ENCODE measurements around the gene PACSIN1. TPM values are rescaled to one million over a fixed set of nuclear protein-coding genes. Genes with fewer than 3 reads are reported as not detected.

Gene PACSIN1
- total and polyA plus RNA-seq, 2 of the 4 experiments (the other 2 are of a cell fraction), result 0.02 TPM; not detected in 1

DNA sequence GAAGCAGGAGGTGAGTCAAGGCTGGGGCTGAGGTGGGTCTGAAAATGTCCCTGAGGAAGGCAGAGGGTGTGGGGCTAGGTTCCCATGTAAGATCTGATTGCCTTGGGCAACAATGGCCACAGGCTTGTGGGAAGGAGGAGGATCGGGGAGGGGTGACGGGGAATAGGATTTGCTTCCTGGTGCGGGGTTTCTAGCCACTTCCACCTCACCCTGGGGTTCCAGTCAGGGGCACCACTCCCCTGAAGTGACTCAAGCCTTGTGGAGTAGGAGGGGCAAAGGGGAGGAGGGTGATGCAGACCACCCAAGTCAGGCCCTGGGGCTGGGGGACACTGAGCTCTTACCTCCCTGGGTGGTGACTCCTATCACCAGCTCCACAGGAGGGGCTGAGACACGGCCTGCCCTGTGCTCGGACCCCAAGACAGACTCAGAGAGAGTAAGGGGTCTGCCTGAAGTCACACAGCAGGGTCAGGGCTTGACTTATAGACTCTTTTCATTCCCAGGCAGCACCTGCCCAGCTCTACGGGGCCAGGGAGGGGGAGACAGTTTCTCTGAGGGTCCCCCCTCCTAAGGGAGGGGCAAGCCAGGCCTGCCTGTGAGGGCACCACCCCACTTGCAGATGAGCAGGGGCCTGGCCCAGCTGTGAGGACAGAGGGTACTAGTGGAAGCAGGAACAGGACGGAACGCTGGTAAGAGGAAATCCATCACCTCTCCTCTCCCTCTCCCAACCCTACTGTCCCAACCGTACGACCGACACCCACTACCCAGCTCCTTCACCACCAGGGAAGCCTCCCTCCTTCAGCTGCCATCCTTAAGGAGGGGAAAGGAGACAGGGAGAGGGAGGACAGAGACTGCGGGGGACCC, 102.7 kb downstream of the PACSIN1 start (continued):
- no peak for TF ChIP-seq NFE2L2 (IDR thresholded peaks at IDR 0.05; ENCODE audit: low read depth, low read length)

DNA sequence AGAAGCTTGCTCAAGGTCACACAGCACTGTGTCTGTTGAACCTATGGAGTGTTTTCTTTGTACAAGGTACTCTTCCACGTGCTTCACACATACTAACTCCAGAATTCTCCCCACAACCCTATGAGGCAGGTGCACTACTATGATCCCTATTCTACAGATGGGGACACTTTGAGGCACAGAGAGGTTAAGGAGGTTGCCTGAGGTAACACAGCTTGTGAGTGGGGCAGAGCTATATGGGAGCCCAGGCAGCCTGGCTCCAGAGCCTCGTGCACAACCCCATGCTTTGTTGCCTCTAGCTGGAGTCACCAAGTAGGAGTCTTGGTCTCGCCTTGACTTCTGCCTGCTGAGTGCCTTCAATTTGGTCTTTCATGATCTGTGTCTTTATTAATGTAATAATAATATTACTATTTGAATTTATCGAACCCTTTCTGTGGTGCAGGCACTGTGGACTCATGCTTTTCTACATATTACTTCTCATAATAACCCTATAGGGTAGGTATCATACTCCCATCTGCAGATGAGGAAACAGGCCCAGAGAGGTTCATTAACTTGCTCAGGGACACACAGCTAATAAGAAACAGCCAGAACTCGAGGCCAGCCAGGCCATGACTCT, 103.6 kb downstream of the PACSIN1 start:
- H2BK5ac ChIP-seq (ENCODE audit: low read depth, low read length, poor library complexity, severe bottlenecking), result no peak overlapping the region
- no peak overlapping the region for H4K91ac ChIP-seq (ENCODE audit: insufficient read depth, low read depth, low read length)
- H3K4me2 ChIP-seq (ENCODE audit: low read depth, low read length), result no peak overlapping the region
- H3K27me3 ChIP-seq (ENCODE audit: control insufficient read depth, insufficient read depth, low read length), result peaks cover 2% of the 10 kb centered on the region; the same call in 1 of the 2 replicates
- no peak overlapping the region for H2AFZ ChIP-seq (replicated peaks; ENCODE audit: low read length, poor library complexity)
- DNase-seq (no peak), ATAC-seq (ENCODE audit: low read depth) (no peak)
- H3K9me3 ChIP-seq (ENCODE audit: control insufficient read depth, insufficient read depth, low read length), result no peaks in the 10 kb centered on the region
- no peak overlapping the region for H3K56ac ChIP-seq (ENCODE audit: extremely low read depth, insufficient read depth, low read length)
- H4K20me1 ChIP-seq (ENCODE audit: insufficient read depth, low read length), result no peaks in the 10 kb centered on the region
- no peak overlapping the region for H3K23ac ChIP-seq (ENCODE audit: low read depth, low read length)
- POLR2A ChIA-PET (ENCODE audit: unreplicated experiment), result no interaction called here
- no peaks in the 10 kb centered on the region for H3K9me1 ChIP-seq (ENCODE audit: insufficient read depth, low read length)
- H2BK20ac ChIP-seq (ENCODE audit: low read depth, low read length), result no peak overlapping the region
- no TSS peak for BruUV-seq (replicated peaks)
- no peak overlapping the region for H2AK9ac ChIP-seq (replicated peaks; ENCODE audit: low read depth, low read length, poor library complexity)
- dilution Hi-C loops (cut with HindIII; ENCODE audit: low sequenced_read_pairs, unreplicated experiment) (no loop called here), intact Hi-C loops (cut with micrococcal nuclease) (no loop called here), in situ Hi-C loops (cut with MboI; ENCODE audit: low sequenced_read_pairs) (no loop called here)
- no peaks in the 10 kb centered on the region for H3K79me1 ChIP-seq (ENCODE audit: low read depth in 1 of 2, low read length in 2 of 2)
- H4K5ac ChIP-seq (ENCODE audit: low read depth, low read length), result no peak overlapping the region
- H3K36me3 ChIP-seq (ENCODE audit: control insufficient read depth, insufficient read depth, low read length), result no peaks in the 10 kb centered on the region
- no peak overlapping the region for H3K9ac ChIP-seq (ENCODE audit: low read depth, low read length)
- no peaks in the 10 kb centered on the region for H3K4me1 ChIP-seq (ENCODE audit: control insufficient read depth, insufficient read depth, low read length)
- no peak overlapping the region for H2BK120ac ChIP-seq (ENCODE audit: low read depth, low read length)
- H3K14ac ChIP-seq (replicated peaks; ENCODE audit: low read depth, low read length), result no peak overlapping the region
- no peak for TF ChIP-seq FOS (IDR thresholded peaks at IDR 0.05; ENCODE audit: low read depth, low read length)
- no peak for TF ChIP-seq SMC3 (IDR thresholded peaks at IDR 0.05; ENCODE audit: low read depth, low read length)
- TF ChIP-seq CEBPB (IDR thresholded peaks at IDR 0.05; ENCODE audit: low read depth, low read length), result no peak
- TF ChIP-seq NFE2L2 (IDR thresholded peaks at IDR 0.05; ENCODE audit: low read depth, low read length), result no peak
- no peak for TF ChIP-seq RAD21 (IDR thresholded peaks at IDR 0.05; ENCODE audit: low read length)
- TF ChIP-seq MXI1 (IDR thresholded peaks at IDR 0.05; ENCODE audit: borderline replicate concordance, low read depth, low read length), result no peak
- no peak for TF ChIP-seq MAFK (IDR thresholded peaks at IDR 0.05; ENCODE audit: low read depth, low read length)
- no CpG with 5 or more reads among the region's 5 CpGs for WGBS, 2 experiments (ENCODE audit: extremely low coverage in 2 of 2, insufficient read length in 1 of 2)
- no peak overlapping the region for H2BK15ac ChIP-seq (ENCODE audit: low read depth, low read length)
- no peak overlapping the region for H2AK5ac ChIP-seq (ENCODE audit: low read depth, low read length)
- CTCF ChIA-PET, result no interaction called here
- H3K27ac ChIP-seq (ENCODE audit: insufficient read depth, low read length), result no peak overlapping the region
- no peak overlapping the region for H4K8ac ChIP-seq (ENCODE audit: low read depth in 2 of 2, low read length in 2 of 2)
- H3K4ac ChIP-seq (ENCODE audit: low read depth, low read length), result no peak overlapping the region
- no peak overlapping the region for H3K4me3 ChIP-seq (ENCODE audit: insufficient read depth, low read depth, low read length)
- no peak overlapping the region for H3K18ac ChIP-seq (ENCODE audit: low read depth, low read length)
